Left ventricle myocardium inferior (tissue), 1 donor: ENCODE results near the gene AHNAK2. TPM values are rescaled to one million over a fixed set of nuclear protein-coding genes. Genes with fewer than 3 reads are reported as not detected.

Experiments used
- DNase-seq: peaks from one replicate; pipeline ENCODE4 v3.0.0-alpha.2; 2020
- H3K27ac ChIP-seq: fragments of 200-600 bp; replicated peaks from 2 replicates; pipeline ENCODE4 v1.8.0; 2021
- H3K27me3 ChIP-seq: fragments of 200-600 bp; 2 replicates; pipeline ENCODE4 v1.8.0; 2021; ENCODE audit warnings: low read depth
- H3K36me3 ChIP-seq: fragments of 200-600 bp; 2 replicates; pipeline ENCODE4 v1.8.0; 2021
- H3K4me1 ChIP-seq: fragments of 200-600 bp; 2 replicates; pipeline ENCODE4 v1.8.0; 2021
- H3K4me3 ChIP-seq: fragments of 200-600 bp; 2 replicates; pipeline ENCODE4 v1.8.0; 2021; ENCODE audit warnings: mild to moderate bottlenecking, moderate library complexity
- H3K9me3 ChIP-seq: fragments of 200-600 bp; replicated peaks from 2 replicates; pipeline ENCODE4 v1.8.0; 2021
- intact Hi-C: fragments of 100-400 bp; cut with micrococcal nuclease; formaldehyde crosslinking; loops from one replicate; pipeline ENCODE4 v1.11.0; 2022
- total RNA-seq: library from RNA; stranded (reverse); fragmentation: NEBNext Ultra II Directional; extraction: Animal tissue kit (Norgen Biotek cat#: 25700); gene quantifications from one replicate; pipeline ENCODE4 v1.2.1, GENCODE V29; 2021
- TF ChIP-seq, protein P1 (sequence below): fragments of 200-600 bp; IDR thresholded peaks from 2 replicates; pipeline ENCODE4 v1.8.0; 2021; ENCODE audit warnings: antibody characterized with exemption, mild to moderate bottlenecking, borderline replicate concordance
- donor health status: DM: no; HTN: yes; CAD: no; lungs with severe emphysema.

AHNAK2 gene
- total RNA-seq, 1 donor from 2014 or later, result 2.5 TPM

DNA sequence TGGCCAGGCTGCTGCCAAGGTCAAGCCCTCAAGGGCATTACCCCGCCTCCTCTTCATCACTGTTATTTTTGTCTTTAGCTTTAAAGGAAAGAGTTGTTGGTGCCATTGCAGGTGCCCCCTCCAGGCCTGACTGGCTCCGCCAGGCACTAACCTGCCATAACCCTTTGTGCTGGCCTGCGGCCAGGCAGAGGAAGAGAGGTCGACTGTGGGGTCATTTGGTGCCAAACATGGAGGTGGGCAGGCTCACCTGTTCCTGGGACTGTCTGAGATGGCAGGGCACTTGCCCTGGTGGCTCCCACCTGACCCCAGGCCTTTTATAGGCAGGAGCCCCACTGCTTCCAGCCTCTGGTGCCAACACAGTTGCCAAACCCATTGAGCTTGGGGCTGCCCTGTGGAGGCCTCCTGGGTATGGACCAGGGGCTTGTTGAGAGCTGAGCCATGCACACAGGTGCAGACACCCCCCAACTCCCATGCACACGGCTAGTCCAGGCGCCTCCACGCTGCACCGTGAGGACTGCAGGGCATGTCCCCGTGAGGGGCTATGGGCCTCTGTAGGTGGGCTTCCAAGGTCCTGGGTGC lies 82.9 kb downstream of the AHNAK2 start:
- TF ChIP-seq, protein P1, sequence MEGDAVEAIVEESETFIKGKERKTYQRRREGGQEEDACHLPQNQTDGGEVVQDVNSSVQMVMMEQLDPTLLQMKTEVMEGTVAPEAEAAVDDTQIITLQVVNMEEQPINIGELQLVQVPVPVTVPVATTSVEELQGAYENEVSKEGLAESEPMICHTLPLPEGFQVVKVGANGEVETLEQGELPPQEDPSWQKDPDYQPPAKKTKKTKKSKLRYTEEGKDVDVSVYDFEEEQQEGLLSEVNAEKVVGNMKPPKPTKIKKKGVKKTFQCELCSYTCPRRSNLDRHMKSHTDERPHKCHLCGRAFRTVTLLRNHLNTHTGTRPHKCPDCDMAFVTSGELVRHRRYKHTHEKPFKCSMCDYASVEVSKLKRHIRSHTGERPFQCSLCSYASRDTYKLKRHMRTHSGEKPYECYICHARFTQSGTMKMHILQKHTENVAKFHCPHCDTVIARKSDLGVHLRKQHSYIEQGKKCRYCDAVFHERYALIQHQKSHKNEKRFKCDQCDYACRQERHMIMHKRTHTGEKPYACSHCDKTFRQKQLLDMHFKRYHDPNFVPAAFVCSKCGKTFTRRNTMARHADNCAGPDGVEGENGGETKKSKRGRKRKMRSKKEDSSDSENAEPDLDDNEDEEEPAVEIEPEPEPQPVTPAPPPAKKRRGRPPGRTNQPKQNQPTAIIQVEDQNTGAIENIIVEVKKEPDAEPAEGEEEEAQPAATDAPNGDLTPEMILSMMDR, result no peak
- peak; percentile 15 for DNase-seq
- H3K4me1 ChIP-seq, result peaks cover 21% of the 10 kb centered on the region
- H3K27me3 ChIP-seq, result no peaks in the 10 kb centered on the region
- no peaks in the 10 kb centered on the region for H3K9me3 ChIP-seq
- H3K27ac ChIP-seq, result no peak overlapping the region
- H3K36me3 ChIP-seq, result no peaks in the 10 kb centered on the region
- intact Hi-C loops, result no loop called here
- H3K4me3 ChIP-seq, result peak overlapping the region; percentile 33

DNA sequence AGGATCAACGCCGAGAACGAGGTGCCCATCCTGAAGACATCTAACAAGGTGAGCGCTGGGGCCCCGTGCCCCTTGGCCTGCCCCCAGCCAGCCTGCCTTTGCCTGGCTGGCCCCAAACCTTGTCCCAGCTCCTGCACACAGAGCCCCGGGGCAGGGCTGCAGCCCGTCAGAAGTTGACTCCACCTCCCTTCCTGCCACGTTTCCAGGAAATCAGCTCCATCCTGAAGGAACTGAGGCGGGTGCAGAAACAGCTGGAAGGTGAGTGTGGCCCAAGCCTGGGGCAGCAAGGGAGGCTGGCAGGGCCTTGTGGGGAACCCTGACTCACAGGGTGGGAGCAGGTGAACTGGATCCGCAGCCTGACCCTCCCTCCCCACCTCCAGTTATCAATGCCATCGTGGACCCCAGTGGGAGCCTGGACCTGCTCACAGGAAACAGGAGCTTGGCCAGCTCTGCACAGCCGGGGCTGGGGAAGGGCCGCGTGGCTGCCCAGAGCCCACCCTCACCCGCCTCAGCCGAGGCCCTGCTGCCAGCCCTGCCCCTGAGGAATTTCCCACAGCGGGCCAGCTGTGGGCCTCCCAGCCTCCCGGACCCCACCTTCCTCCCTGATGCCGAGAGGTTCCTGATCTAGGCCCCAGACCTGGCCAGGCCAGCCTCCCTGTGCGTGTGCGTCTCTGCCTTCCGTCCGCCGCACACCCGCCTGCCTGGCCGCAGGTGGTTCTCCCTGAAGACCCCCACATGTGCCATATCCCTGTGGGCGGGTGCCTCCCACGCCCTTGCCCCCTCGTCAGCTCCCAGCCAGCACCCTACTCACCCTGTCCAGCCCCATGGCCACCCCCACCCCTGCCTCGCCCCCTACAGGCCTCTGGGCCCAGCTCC lies 83.6 kb downstream of the AHNAK2 start:
- DNase-seq, result peak; percentile 14
- peak overlapping the region; percentile 33 for H3K4me3 ChIP-seq
- H3K27ac ChIP-seq, result no peak overlapping the region
- intact Hi-C loops, result no loop called here
- no peaks in the 10 kb centered on the region for H3K27me3 ChIP-seq
- H3K4me1 ChIP-seq, result peaks cover 21% of the 10 kb centered on the region
- H3K9me3 ChIP-seq, result no peaks in the 10 kb centered on the region
- TF ChIP-seq, protein P1, result no peak
- H3K36me3 ChIP-seq, result no peaks in the 10 kb centered on the region

DNA sequence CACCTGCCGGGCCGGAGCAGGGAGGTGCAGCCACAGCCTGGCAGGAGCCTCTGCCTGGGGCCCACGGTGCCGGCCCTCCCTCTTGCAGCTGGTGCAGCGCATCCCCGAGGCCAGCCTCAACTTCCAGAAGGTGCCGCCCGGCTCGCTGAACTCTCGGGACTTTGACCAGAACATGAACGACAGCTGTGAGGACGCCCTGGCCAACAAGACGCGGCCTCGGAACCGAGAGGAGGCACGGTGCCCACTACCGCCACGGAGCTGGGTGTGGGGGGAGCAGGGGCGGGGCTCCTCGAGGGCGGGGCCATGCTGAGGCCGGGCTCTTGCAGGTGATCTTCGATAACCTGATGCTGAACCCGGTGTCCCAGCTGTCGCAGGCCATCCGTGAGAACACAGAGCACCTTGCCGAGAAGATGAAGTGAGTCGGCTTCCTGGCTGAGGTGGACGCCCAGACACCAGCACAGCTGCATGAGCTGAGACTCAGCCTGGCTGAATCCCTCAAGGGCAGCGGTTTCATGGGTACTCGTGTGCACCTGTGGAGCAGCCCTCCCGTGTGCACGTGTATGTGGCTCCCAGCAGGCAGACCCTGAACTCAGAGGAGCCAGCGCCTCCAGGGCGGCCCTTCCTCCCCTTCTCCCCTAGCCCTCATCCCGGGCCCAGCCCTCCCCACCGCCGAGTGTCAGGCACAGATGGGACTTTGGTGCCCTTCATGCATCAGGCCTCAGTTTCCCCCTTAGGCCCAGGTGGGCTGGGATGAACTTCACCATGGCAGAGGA lies 84.6 kb downstream of the AHNAK2 start:
- Histone ChIP-seq H3K27ac (no peak overlapping the region), H3K9me3 (no peaks in the 10 kb centered on the region), H3K4me3 (no peak overlapping the region), H3K27me3 (no peaks in the 10 kb centered on the region), H3K4me1 (peaks cover 21% of the 10 kb centered on the region), H3K36me3 (no peaks in the 10 kb centered on the region)
- intact Hi-C loops, result no loop called here
- TF ChIP-seq, protein P1, result no peak
- peak; percentile 14 for DNase-seq

DNA sequence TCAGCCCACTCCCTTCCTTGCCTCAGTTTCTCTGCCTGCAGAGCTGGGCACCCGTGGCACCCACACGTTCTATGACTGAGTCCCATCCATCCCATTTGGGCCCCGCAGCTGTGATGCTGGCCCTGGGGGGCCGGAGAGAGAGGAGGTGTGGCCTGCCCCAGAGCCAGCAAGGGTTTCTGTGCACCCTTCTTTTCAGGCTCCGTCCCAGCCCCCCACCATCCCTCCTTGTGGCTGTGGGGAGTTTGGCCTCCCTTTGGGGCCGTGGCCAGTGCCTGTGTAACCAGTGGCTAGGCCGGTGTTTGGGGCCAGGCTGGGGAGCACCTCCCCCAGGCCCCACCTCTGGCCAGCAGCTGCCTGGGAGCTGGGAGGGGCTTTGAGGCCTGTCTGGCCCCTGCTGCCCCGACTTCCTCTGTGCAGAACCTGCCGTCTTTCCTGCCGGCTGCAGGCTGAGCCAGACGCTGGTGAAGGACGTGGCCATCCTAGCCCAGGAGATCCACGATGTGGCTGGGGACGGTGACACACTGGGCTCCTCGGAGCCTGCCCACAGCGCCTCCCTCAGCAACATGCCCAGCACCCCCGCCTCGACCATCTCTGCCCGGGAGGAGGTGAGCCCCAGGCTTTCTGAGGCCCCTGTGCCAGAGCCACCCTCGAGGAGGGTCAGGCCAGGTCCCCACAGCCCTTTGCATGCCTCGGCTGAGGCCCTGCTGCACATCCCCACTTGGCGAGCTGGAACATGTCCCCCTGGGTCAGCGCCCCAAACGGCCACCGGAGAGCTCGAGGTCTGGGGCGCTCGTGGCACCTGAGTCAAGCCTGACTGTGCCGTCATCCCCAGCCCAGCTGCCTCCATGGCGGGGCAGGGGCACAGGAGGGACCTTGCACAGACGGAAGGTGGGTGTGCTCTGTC lies 85.4 kb downstream of the AHNAK2 start:
- Histone ChIP-seq H3K4me1 (peaks cover 21% of the 10 kb centered on the region), H3K4me3 (no peak overlapping the region), H3K27ac (no peak overlapping the region), H3K36me3 (peaks cover 4% of the 10 kb centered on the region), H3K9me3 (no peaks in the 10 kb centered on the region), H3K27me3 (no peaks in the 10 kb centered on the region)
- intact Hi-C loops, result no loop called here
- TF ChIP-seq, protein P1, result no peak
- no peak for DNase-seq
